Measurements from ENCODE around the gene ANKRD53. TPM values are rescaled to one million over a fixed set of nuclear protein-coding genes. Genes with fewer than 3 reads are reported as not detected.

The ANKRD53 gene
- total RNA-seq, 5 donors from 2014 or later (not counting 1 experiment from before 2014, with no cell fraction given) = 0.20 to 0.88 (median 0.45) TPM; not detected in 1

DNA sequence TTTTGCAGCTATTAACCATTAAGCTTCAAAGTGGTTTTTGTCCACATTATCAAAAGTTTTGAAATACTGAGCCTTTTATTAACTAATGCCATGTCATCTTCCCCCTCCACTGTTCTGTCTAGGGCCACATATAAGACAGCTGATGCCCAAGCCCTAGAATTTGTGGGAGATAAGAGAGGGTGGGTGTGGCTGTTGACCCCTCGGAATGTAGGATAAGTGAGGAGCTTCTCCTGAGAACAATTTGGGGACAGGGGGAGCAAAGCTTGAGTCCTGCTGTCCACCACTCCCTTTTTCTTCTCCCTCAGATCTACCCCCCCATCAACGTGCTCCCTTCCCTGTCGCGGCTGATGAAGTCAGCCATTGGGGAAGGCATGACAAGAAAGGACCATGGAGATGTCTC is 14.3 kb upstream of the ANKRD53 start:
- Histone ChIP-seq H3K9me3 (no peaks in the 10 kb centered on the region), H3K27me3 (replicated peaks in 1 of 2; ENCODE audit: control insufficient read depth in 2 of 2, extremely low read depth in 1 of 2, insufficient read depth in 2 of 2, low read length in 1 of 2) (peaks cover 3 to 62% of the 10 kb centered on the region in 2 experiments), H3K27ac (ENCODE audit: low read length) (no peak overlapping the region), H3K4me3 (ENCODE audit: control insufficient read depth in 1 of 2, extremely low read depth in 1 of 2, low read length in 1 of 2) (no peak overlapping the region), H3K36me3 (ENCODE audit: control insufficient read depth in 2 of 2, extremely low read depth in 1 of 2, insufficient read depth in 1 of 2, low read length in 1 of 2) (no peaks in the 10 kb centered on the region), H3K4me1 (ENCODE audit: control insufficient read depth in 1 of 2, extremely low read depth in 1 of 2, insufficient read depth in 2 of 2, low read length in 2 of 2) (peaks cover 2 to 15% of the 10 kb centered on the region in 2 experiments)
- ChIA-PET POLR2A (no interaction called here), CTCF (interaction anchor here (0.6 to 1.4 kb wide), 11 partner anchors 8 to 1360 kb away, joined by 3 to 8 read pairs (median 4); no protein-coding TSS in a partner anchor)
- Mint-ChIP-seq H3K36me3 (no peaks in the 10 kb centered on the region), H3K4me3 (peak overlapping the region in 1 of 3 donors; percentile 82), H3K27ac (no peak overlapping the region), H3K27me3 (peaks cover 17 to 31% of the 10 kb centered on the region in 2 donors), H3K4me1 (peaks cover 6 to 9% (median 7%) of the 10 kb centered on the region in 3 donors), H3K9me3 (no peaks in the 10 kb centered on the region)
- no CpG with 5 or more reads among the region's 4 CpGs for WGBS (ENCODE audit: insufficient coverage)
- ATAC-seq (replicated peaks in 1 of 4) (no peak), DNase-seq (peak in 1 of 35 experiments; percentile 6)

DNA sequence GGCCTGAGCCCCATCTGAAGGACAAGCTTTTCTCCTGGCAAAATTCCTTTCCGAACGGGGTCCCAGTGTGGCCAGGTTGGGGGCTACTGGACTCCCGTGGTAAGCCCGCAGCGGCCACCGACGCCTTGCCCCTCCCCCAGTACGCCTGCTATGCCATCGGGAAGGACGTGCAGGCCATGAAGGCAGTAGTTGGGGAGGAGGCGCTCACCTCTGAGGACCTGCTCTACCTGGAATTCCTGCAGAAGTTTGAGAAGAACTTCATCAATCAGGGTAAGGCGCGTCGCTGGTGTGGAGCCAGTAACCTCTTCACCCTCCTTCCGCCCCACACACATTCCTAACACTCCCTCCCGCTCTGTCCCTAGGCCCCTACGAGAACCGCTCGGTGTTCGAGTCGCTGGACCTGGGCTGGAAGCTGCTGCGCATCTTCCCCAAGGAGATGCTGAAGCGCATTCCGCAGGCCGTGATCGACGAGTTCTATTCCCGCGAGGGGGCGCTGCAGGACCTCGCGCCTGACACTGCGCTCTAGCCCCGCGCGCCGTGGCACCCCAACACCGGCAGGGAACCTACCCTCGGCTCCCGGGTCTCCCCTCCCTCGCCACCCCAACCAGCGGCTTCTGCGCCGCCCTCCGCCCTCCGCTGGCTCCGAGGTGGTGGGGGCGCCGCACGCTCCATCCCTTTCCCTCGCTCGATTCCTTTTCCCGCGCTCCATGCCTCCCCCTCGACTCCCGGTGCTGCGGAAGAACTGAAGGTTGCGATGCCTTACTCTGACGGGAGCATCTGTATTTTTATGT is 13.6 kb upstream of the ANKRD53 start:
- peaks cover 3 to 57% of the 10 kb centered on the region in 2 experiments for H3K27me3 ChIP-seq (replicated peaks in 1 of 2; ENCODE audit: control insufficient read depth in 2 of 2, extremely low read depth in 1 of 2, insufficient read depth in 2 of 2, low read length in 1 of 2)
- ATAC-seq (replicated peaks in 1 of 4) (peak; percentile 93 to 98 (median 96)), DNase-seq (peak; percentile 63 to 92 (median 79))
- Mint-ChIP-seq H3K36me3 (no peaks in the 10 kb centered on the region), H3K9me3 (no peaks in the 10 kb centered on the region), H3K27ac (peak overlapping the region in 1 of 2 donors; percentile 72), H3K4me3 (peak overlapping the region; percentile 82 to 85 (median 84)), H3K4me1 (peaks cover 6 to 9% (median 7%) of the 10 kb centered on the region in 3 donors), H3K27me3 (peaks cover 17 to 27% of the 10 kb centered on the region in 2 donors)
- peaks cover 2 to 15% of the 10 kb centered on the region in 2 experiments for H3K4me1 ChIP-seq (ENCODE audit: control insufficient read depth in 1 of 2, extremely low read depth in 1 of 2, insufficient read depth in 2 of 2, low read length in 2 of 2)
- H3K36me3 ChIP-seq (ENCODE audit: control insufficient read depth in 2 of 2, extremely low read depth in 1 of 2, insufficient read depth in 1 of 2, low read length in 1 of 2) = no peaks in the 10 kb centered on the region
- CTCF ChIA-PET = interaction anchor here (0.6 to 3.0 kb wide), 14 partner anchors 7 to 1361 kb away, joined by 3 to 12 read pairs (median 4); no protein-coding TSS in a partner anchor
- H3K4me3 ChIP-seq (ENCODE audit: control insufficient read depth in 1 of 2, extremely low read depth in 1 of 2, low read length in 1 of 2) = peak overlapping the region; percentile 54 to 73
- POLR2A ChIA-PET = no interaction called here
- no peaks in the 10 kb centered on the region for H3K9me3 ChIP-seq
- 4% methylated on average over 34 of the region's 59 CpGs for WGBS (ENCODE audit: insufficient coverage)
- no peak overlapping the region for H3K27ac ChIP-seq (ENCODE audit: low read length)

DNA sequence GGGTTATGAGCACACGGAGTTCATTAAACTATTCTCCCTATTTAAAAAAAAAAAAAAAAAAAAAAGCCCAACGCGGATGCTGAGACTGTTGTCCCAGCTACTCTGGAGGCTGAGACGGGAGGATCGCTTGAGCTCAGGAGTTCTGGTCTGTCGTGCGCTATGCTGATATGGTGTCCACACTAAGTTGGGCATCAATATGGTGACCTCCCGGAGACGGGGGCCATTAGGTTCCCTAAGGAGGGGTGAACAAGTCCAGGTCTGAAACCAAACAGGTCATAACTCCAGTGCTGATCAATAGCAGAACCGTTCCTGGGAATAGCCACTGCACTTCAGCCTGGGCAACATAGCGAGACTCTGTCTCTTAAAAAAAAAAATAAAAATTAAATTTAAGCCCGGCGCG is 12.9 kb upstream of the ANKRD53 start:
- ChIA-PET POLR2A (interaction anchor here in 1 of 2 donors (0.6 kb wide), 1 partner anchor 105 kb away, joined by 6 read pairs; no protein-coding TSS in a partner anchor), CTCF (interaction anchor here (0.7 to 3.0 kb wide), 3 partner anchors 19 to 36 kb away, joined by 3 to 12 read pairs (median 10); no protein-coding TSS in a partner anchor)
- H3K4me1 Mint-ChIP-seq = peaks cover 6 to 9% (median 7%) of the 10 kb centered on the region in 3 donors
- DNase-seq (peak in 1 of 35 experiments; percentile 10), ATAC-seq (replicated peaks in 1 of 4) (no peak)
- peaks cover 17 to 27% of the 10 kb centered on the region in 2 donors for H3K27me3 Mint-ChIP-seq
- no peaks in the 10 kb centered on the region for H3K9me3 ChIP-seq
- no peaks in the 10 kb centered on the region for H3K36me3 Mint-ChIP-seq
- H3K4me3 ChIP-seq (ENCODE audit: control insufficient read depth in 1 of 2, extremely low read depth in 1 of 2, low read length in 1 of 2) = peak overlapping the region; percentile 54 to 73
- no peaks in the 10 kb centered on the region for H3K9me3 Mint-ChIP-seq
- no peak overlapping the region for H3K27ac Mint-ChIP-seq
- no peak overlapping the region for H3K27ac ChIP-seq (ENCODE audit: low read length)
- whole genome bisulfite sequencing (ENCODE audit: insufficient coverage) = 74% methylated on average over 11 of the region's 14 CpGs
- H3K27me3 ChIP-seq (replicated peaks in 1 of 2; ENCODE audit: control insufficient read depth in 2 of 2, extremely low read depth in 1 of 2, insufficient read depth in 2 of 2, low read length in 1 of 2) = peaks cover 3 to 50% of the 10 kb centered on the region in 2 experiments
- peaks cover 2 to 15% of the 10 kb centered on the region in 2 experiments for H3K4me1 ChIP-seq (ENCODE audit: control insufficient read depth in 1 of 2, extremely low read depth in 1 of 2, insufficient read depth in 2 of 2, low read length in 2 of 2)
- peak overlapping the region; percentile 82 to 85 (median 84) for H3K4me3 Mint-ChIP-seq
- no peaks in the 10 kb centered on the region for H3K36me3 ChIP-seq (ENCODE audit: control insufficient read depth in 2 of 2, extremely low read depth in 1 of 2, insufficient read depth in 1 of 2, low read length in 1 of 2)

DNA sequence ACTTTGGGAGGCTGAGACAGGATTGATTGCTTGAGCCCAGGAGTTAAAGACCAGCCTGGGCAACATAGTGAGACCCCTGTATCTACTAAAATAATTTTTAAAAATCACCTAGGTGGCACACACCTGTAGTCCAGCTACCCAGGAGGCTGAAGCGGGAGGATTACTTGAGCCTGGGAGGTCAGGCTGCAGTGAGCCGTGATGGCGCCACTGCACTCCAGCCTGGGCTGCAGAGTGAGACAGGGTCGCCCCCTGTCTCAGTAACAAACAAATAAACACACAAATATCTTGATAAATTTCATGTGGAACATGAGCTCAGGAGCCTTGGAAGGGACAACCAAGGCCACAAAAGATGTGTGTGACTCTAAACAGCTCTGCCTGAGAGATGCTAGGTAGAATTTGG is 11.7 kb upstream of the ANKRD53 start:
- ATAC-seq (replicated peaks in 1 of 4) (no peak), DNase-seq (no peak)
- no peak overlapping the region for H3K4me3 ChIP-seq (ENCODE audit: control insufficient read depth in 1 of 2, extremely low read depth in 1 of 2, low read length in 1 of 2)
- peaks cover 3 to 38% of the 10 kb centered on the region in 2 experiments for H3K27me3 ChIP-seq (replicated peaks in 1 of 2; ENCODE audit: control insufficient read depth in 2 of 2, extremely low read depth in 1 of 2, insufficient read depth in 2 of 2, low read length in 1 of 2)
- Mint-ChIP-seq H3K27me3 (peaks cover 13 to 26% of the 10 kb centered on the region in 2 donors), H3K9me3 (no peaks in the 10 kb centered on the region), H3K4me1 (peaks cover 6 to 9% (median 7%) of the 10 kb centered on the region in 3 donors), H3K27ac (no peak overlapping the region), H3K4me3 (no peak overlapping the region), H3K36me3 (no peaks in the 10 kb centered on the region)
- no peak overlapping the region for H3K27ac ChIP-seq (ENCODE audit: low read length)
- H3K9me3 ChIP-seq = no peaks in the 10 kb centered on the region
- H3K4me1 ChIP-seq (ENCODE audit: control insufficient read depth in 1 of 2, extremely low read depth in 1 of 2, insufficient read depth in 2 of 2, low read length in 2 of 2) = peaks cover 2 to 15% of the 10 kb centered on the region in 2 experiments
- WGBS (ENCODE audit: insufficient coverage) = 87% methylated on average over 3 of the region's 4 CpGs
- no peaks in the 10 kb centered on the region for H3K36me3 ChIP-seq (ENCODE audit: control insufficient read depth in 2 of 2, extremely low read depth in 1 of 2, insufficient read depth in 1 of 2, low read length in 1 of 2)
- CTCF ChIA-PET = interaction anchor here (0.6 to 3.0 kb wide), 9 partner anchors 10 to 247 kb away, joined by 3 to 12 read pairs (median 4); no protein-coding TSS in a partner anchor
- POLR2A ChIA-PET = interaction anchor here in 1 of 2 donors (0.6 kb wide), 1 partner anchor 37 kb away, joined by 3 read pairs; no protein-coding TSS in a partner anchor

DNA sequence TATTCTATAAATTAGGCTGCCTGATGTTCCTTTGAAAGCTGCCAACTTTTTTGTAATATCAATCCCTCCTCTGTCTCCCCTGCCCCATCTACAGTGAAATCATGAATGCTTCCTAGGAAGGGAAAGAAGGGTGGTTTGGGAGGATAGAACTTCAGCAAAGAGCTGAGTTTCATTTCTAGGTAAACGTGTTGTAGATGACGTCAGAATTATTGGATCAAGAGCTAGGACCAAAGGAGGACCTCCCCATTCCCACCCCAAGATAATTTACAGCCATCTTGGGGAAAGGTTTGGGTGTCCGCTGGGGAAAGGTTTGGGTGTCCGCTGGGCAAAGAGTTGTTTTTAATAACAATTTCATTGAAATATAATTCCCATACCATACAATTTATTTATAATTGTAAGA is 11.2 kb upstream of the ANKRD53 start:
- H3K4me3 Mint-ChIP-seq = no peak overlapping the region
- peaks cover 2 to 15% of the 10 kb centered on the region in 2 experiments for H3K4me1 ChIP-seq (ENCODE audit: control insufficient read depth in 1 of 2, extremely low read depth in 1 of 2, insufficient read depth in 2 of 2, low read length in 2 of 2)
- peaks cover 13 to 28% of the 10 kb centered on the region in 2 donors for H3K27me3 Mint-ChIP-seq
- H3K27ac ChIP-seq (ENCODE audit: low read length) = no peak overlapping the region
- ATAC-seq (replicated peaks in 1 of 4) = no peak
- H3K9me3 ChIP-seq = no peaks in the 10 kb centered on the region
- POLR2A ChIA-PET = no interaction called here
- H3K36me3 ChIP-seq (ENCODE audit: control insufficient read depth in 2 of 2, extremely low read depth in 1 of 2, insufficient read depth in 1 of 2, low read length in 1 of 2) = no peaks in the 10 kb centered on the region
- H3K27ac Mint-ChIP-seq = no peak overlapping the region
- H3K9me3 Mint-ChIP-seq = no peaks in the 10 kb centered on the region
- H3K4me1 Mint-ChIP-seq = peaks cover 6 to 9% (median 7%) of the 10 kb centered on the region in 3 donors
- H3K36me3 Mint-ChIP-seq = no peaks in the 10 kb centered on the region
- CTCF ChIA-PET = interaction anchor here (0.8 to 3.0 kb wide), 5 partner anchors 13 to 34 kb away, joined by 3 to 12 read pairs (median 4); no protein-coding TSS in a partner anchor
- H3K27me3 ChIP-seq (replicated peaks in 1 of 2; ENCODE audit: control insufficient read depth in 2 of 2, extremely low read depth in 1 of 2, insufficient read depth in 2 of 2, low read length in 1 of 2) = peaks cover 3 to 34% of the 10 kb centered on the region in 2 experiments
- no peak for DNase-seq
- H3K4me3 ChIP-seq (ENCODE audit: control insufficient read depth in 1 of 2, extremely low read depth in 1 of 2, low read length in 1 of 2) = no peak overlapping the region
- WGBS (ENCODE audit: insufficient coverage) = no CpG with 5 or more reads among the region's 4 CpGs

DNA sequence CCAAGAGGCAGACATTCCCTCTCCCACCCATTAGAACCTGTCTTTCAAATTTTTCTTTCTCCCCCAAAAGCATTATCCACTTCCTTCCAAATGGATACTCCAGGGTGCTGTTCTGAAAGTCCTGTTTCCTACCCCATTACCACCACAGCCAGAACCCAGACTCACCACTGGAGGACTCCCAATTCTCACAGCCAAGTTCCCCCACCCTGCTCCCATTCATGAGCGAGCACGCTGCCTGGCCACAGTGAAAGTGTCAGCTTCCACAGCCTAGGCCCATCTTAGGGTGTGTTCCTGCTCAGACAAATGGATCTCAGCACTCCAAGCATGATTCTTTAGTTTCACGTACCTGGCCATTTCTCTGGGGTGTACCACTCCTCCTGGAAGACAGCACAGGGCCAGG is 3.8 kb upstream of the ANKRD53 start:
- ChIA-PET POLR2A (no interaction called here), CTCF (interaction anchor here (1.0 to 1.3 kb wide), 2 partner anchors 9 to 27 kb away, joined by 3 to 5 read pairs; no protein-coding TSS in a partner anchor)
- Histone ChIP-seq H3K9me3 (no peaks in the 10 kb centered on the region), H3K4me3 (ENCODE audit: control insufficient read depth in 1 of 2, extremely low read depth in 1 of 2, low read length in 1 of 2) (no peak overlapping the region), H3K4me1 (ENCODE audit: control insufficient read depth in 1 of 2, extremely low read depth in 1 of 2, insufficient read depth in 2 of 2, low read length in 2 of 2) (peaks cover 2 to 27% of the 10 kb centered on the region in 2 experiments), H3K36me3 (ENCODE audit: control insufficient read depth in 2 of 2, extremely low read depth in 1 of 2, insufficient read depth in 1 of 2, low read length in 1 of 2) (no peaks in the 10 kb centered on the region), H3K27ac (ENCODE audit: low read length) (no peak overlapping the region), H3K27me3 (replicated peaks in 1 of 2; ENCODE audit: control insufficient read depth in 2 of 2, extremely low read depth in 1 of 2, insufficient read depth in 2 of 2, low read length in 1 of 2) (peaks cover 0 to 2% of the 10 kb centered on the region in 2 experiments)
- H3K9me3 Mint-ChIP-seq = no peaks in the 10 kb centered on the region
- peaks cover 15 to 20% (median 18%) of the 10 kb centered on the region in 3 donors for H3K4me1 Mint-ChIP-seq
- H3K27me3 Mint-ChIP-seq = peaks cover 0 to 15% of the 10 kb centered on the region in 2 donors
- no peak for ATAC-seq (replicated peaks in 1 of 4)
- H3K4me3 Mint-ChIP-seq = no peak overlapping the region
- 94% methylated on average over 3 of the region's 3 CpGs for WGBS (ENCODE audit: insufficient coverage)
- no peak overlapping the region for H3K27ac Mint-ChIP-seq
- H3K36me3 Mint-ChIP-seq = no peaks in the 10 kb centered on the region
- DNase-seq = no peak

Measured in T-cell (primary cell).